HepG2 (cell line): ENCODE results near the gene PAXX. TPM values are rescaled to one million over a fixed set of nuclear protein-coding genes. Genes with fewer than 3 reads are reported as not detected.

Experiments used
- ATAC-seq: fragments of 200-7000 bp; cut with Tn5 transposase; 3 replicates; pipeline ENCODE4 v1.9.1; 2020; ENCODE audit warnings: mild to moderate bottlenecking, moderate library complexity
- BruUV-seq: library from RNA; stranded (reverse); fragments of 400-500 nt; replicated peaks from 2 replicates; lab custom pipeline; 2021; lab: Mats Ljungman, UMichigan
- CTCF ChIA-PET: fragments of 300-600 bp; formaldehyde crosslinking; extraction: SDS; loops from one replicate; lab custom pipeline; 2021; ENCODE audit warnings: low total read pairs, inconsistent platforms, low intra/inter-chr PET ratio; lab: Yijun Ruan, JAX
- POLR2A ChIA-PET: fragments of 350-600 bp; sonication (Branson Sonifier 250); formaldehyde crosslinking; loops from one replicate; lab custom pipeline; 2020; ENCODE audit warnings: antibody characterized with exemption, inconsistent platforms; lab: Yijun Ruan, JAX
- DNase-seq: peaks from one replicate; pipeline ENCODE4 v3.0.0-alpha.2; 2015; ENCODE audit warnings: low spot score
- FAIRE-seq: peaks from 3 replicates; lab custom pipeline; 2011; peaks lifted over from hg19 to GRCh38; lab: Jason Lieb, UNC
- H2AFZ ChIP-seq: one replicate; pipeline ENCODE4 v1.6.1; 2011; ENCODE audit warnings: low read length, inconsistent platforms
- H3K27ac ChIP-seq: fragments of 300-600 bp; 3 replicates; pipeline ENCODE4 v1.8.0; 2011; ENCODE audit warnings: mixed run types, mild to moderate bottlenecking, mixed read lengths, low read length, inconsistent platforms; ENCODE audit not compliant: insufficient read depth; ENCODE audit errors: extremely low read length
- H3K27me3 ChIP-seq, 2 experiments: fragments of 200-600 bp in 1 of 2; 2 replicates in 1 of 2; 3 replicates in 1 of 2; pipeline versions ENCODE4 v1.6.0 to v1.8.0; 2011; ENCODE audit warnings: low read length in 2 of 2, mild to moderate bottlenecking in 2 of 2, moderate library complexity in 2 of 2, inconsistent platforms in 1 of 2; ENCODE audit not compliant: insufficient read depth in 2 of 2, control insufficient read depth in 1 of 2
- H3K36me3 ChIP-seq, 2 experiments: fragments of 200-600 bp in 1 of 2; replicated peaks in 1 of 2; 2 replicates in 1 of 2; 3 replicates in 1 of 2; pipeline versions ENCODE4 v1.5.1 to v1.8.0; 2011; ENCODE audit warnings: low read length in 2 of 2, inconsistent platforms in 1 of 2; ENCODE audit not compliant: insufficient read depth in 2 of 2, control insufficient read depth in 1 of 2
- H3K4me1 ChIP-seq: 2 replicates; pipeline ENCODE4 v1.5.1; 2012; ENCODE audit warnings: low read length, inconsistent platforms; ENCODE audit not compliant: insufficient read depth
- H3K4me2 ChIP-seq: 2 replicates; pipeline ENCODE4 v1.6.0; 2011; ENCODE audit warnings: low read depth, low read length, inconsistent platforms
- H3K4me3 ChIP-seq, 3 experiments: fragments of 200-600 bp in 1 of 3; sonication (generic), shearing (Covaris generic) in 1 of 3; replicated peaks in 1 of 3; 2 replicates each; pipeline ENCODE4 v1.5.1; 2011 to 2016; ENCODE audit warnings: low read length in 3 of 3, inconsistent platforms in 2 of 3, low read depth in 2 of 3, mild to moderate bottlenecking in 2 of 3, control low read depth in 1 of 3, mixed read lengths in 1 of 3; ENCODE audit not compliant: insufficient read depth in 1 of 3
- H3K79me2 ChIP-seq: one replicate; pipeline ENCODE4 v1.6.1; 2011; ENCODE audit warnings: low read length, inconsistent platforms; ENCODE audit not compliant: insufficient read depth
- H3K9ac ChIP-seq: 2 replicates; pipeline ENCODE4 v1.6.0; 2011; ENCODE audit warnings: mild to moderate bottlenecking, low read depth, low read length, inconsistent platforms; ENCODE audit not compliant: insufficient read depth
- H3K9me3 ChIP-seq: 2 replicates; pipeline ENCODE4 v1.5.1; 2012; ENCODE audit warnings: mild to moderate bottlenecking, low read length
- H4K20me1 ChIP-seq: 2 replicates; pipeline ENCODE4 v1.6.0; 2011; ENCODE audit warnings: inconsistent platforms, mild to moderate bottlenecking, low read length, moderate library complexity; ENCODE audit not compliant: insufficient read depth
- BATF2 ChIP-seq: sonication (generic); formaldehyde crosslinking; IDR thresholded peaks from 2 replicates; pipeline ENCODE4 v1.8.0; 2022; ENCODE audit warnings: mild to moderate bottlenecking, missing genetic modification reagents, moderate library complexity
- CC2D1A ChIP-seq: sonication (generic); formaldehyde crosslinking; IDR thresholded peaks from 2 replicates; pipeline ENCODE4 v1.8.1; 2023; ENCODE audit warnings: mild to moderate bottlenecking, missing genetic modification reagents
- DMAP1 ChIP-seq: IDR thresholded peaks from 2 replicates; pipeline ENCODE4 v1.6.1; 2016
- DNMT3B ChIP-seq: conservative IDR thresholded peaks from 2 replicates; pipeline ENCODE4 v1.6.1; 2016; ENCODE audit warnings: missing biosample characterization, control low read depth
- ETV6 ChIP-seq: sonication (generic); formaldehyde crosslinking; conservative IDR thresholded peaks from 2 replicates; pipeline ENCODE4 v1.4.0; 2020; ENCODE audit warnings: missing genetic modification reagents
- JDP2 ChIP-seq: sonication (generic); formaldehyde crosslinking; IDR thresholded peaks from 2 replicates; pipeline ENCODE4 v1.8.1; 2022; ENCODE audit warnings: missing genetic modification reagents, borderline replicate concordance
- PRPF4 ChIP-seq: fragments of 200-400 bp; formaldehyde crosslinking; IDR thresholded peaks from 2 replicates; pipeline ENCODE4 v1.6.1; 2016; ENCODE audit warnings: low read length, low read depth; ENCODE audit not compliant: poor library complexity, severe bottlenecking
- RFX3 ChIP-seq: IDR thresholded peaks from 2 replicates; pipeline ENCODE4 v1.6.1; 2016; ENCODE audit warnings: missing biosample characterization, missing genetic modification reagents
- ZEB1 ChIP-seq: IDR thresholded peaks from 2 replicates; pipeline ENCODE4 v1.6.1; 2012; ENCODE audit warnings: mild to moderate bottlenecking, low read depth, inconsistent platforms; ENCODE audit not compliant: insufficient replicate concordance
- ZNF501 ChIP-seq: sonication (generic); formaldehyde crosslinking; IDR thresholded peaks from 2 replicates; pipeline ENCODE4 v1.5.1; 2020; ENCODE audit warnings: mild to moderate bottlenecking, moderate library complexity, missing genetic modification reagents
- WGBS: methylation state at CpG from one replicate; pipeline ENCODE4 v1.1.6; 2017; ENCODE audit warnings: low lambda C conversion rate; 5-methylcytosine and 5-hydroxymethylcytosine counted together
- in situ Hi-C: cut with HindIII; loops from 2 replicates; pipeline ENCODE4 v1.10.0; 2017; ENCODE audit warnings: low pct_unique_long_range_greater_than_20kb; ENCODE audit not compliant: extremely low pct_ligation_motif_present
- intact Hi-C: fragments of 100-400 bp; cut with micrococcal nuclease; formaldehyde crosslinking; loops from one replicate; pipeline ENCODE4 v1.10.0; 2022; ENCODE audit not compliant: unreplicated experiment
- polyA plus RNA-seq, 8 experiments: library from polyadenylated mRNA; depleted of rRNA in 3 of 8; stranded (reverse) in 7 of 8; unstranded in 1 of 8; fragments of >200 nt; fragmentation: Illumina TruSeq in 4 of 8; extraction: Trizol in 4 of 8; gene quantifications; 2 replicates each; pipeline versions ENCODE4 v1.2.1 to v1.2.3, GENCODE V29; 2011 to 2016; ENCODE audit warnings: low read depth in 4 of 8, missing spikeins in 1 of 8, mixed read lengths in 1 of 8; ENCODE audit not compliant: insufficient read depth in 1 of 8
- total RNA-seq, 5 experiments: library from RNA; depleted of rRNA; stranded (reverse); fragments of >200 nt; fragmentation: Illumina TruSeq; extraction: Trizol; gene quantifications; 2 replicates each; pipeline ENCODE4 v1.2.3, GENCODE V29; 2016; ENCODE audit warnings: low read depth in 1 of 5

Gene PAXX
- total and polyA plus RNA-seq, 2 of the 13 experiments (the other 11 are each of a cell fraction or from before 2014, with no cell fraction given): 14.0 to 31.9 TPM

GRCh38 chr9:136963341-136963740, 28.9 kb upstream of the PAXX start:
- H3K9me3 ChIP-seq: no peaks in the 10 kb centered on the region
- no peak for FAIRE-seq
- CTCF ChIA-PET: no interaction called here
- H2AFZ ChIP-seq: no peak overlapping the region
- no peak for ATAC-seq
- TF ChIP-seq RFX3 (no peak), ZNF501 (CRISPR knock-in tag) (no peak), DMAP1 (CRISPR knock-in tag) (no peak), ETV6 (CRISPR knock-in tag) (no peak), DNMT3B (CRISPR knock-in tag) (no peak)
- TF ChIP-seq, all 625 proteins: peak for 0
- no peak overlapping the region for H3K4me2 ChIP-seq
- no peak overlapping the region for H3K9ac ChIP-seq
- peaks cover 21% of the 10 kb centered on the region for H3K4me1 ChIP-seq
- 82% methylated on average over 4 of the region's 15 CpGs for WGBS
- no peaks in the 10 kb centered on the region for H3K79me2 ChIP-seq
- in situ Hi-C loops (no loop called here), intact Hi-C loops (no loop called here)
- no peak overlapping the region for H3K27ac ChIP-seq
- DNase-seq: no peak
- H3K27me3 ChIP-seq: peaks cover 13 to 49% of the 10 kb centered on the region in 2 experiments
- no peak overlapping the region for H3K4me3 ChIP-seq
- POLR2A ChIA-PET: no interaction called here
- H4K20me1 ChIP-seq: no peaks in the 10 kb centered on the region
- no TSS peak for BruUV-seq
- no peaks in the 10 kb centered on the region for H3K36me3 ChIP-seq

GRCh38 chr9:136963751-136964150, 28.5 kb upstream of the PAXX start:
- Histone ChIP-seq H4K20me1 (no peaks in the 10 kb centered on the region), H3K9ac (no peak overlapping the region), H3K27ac (no peak overlapping the region), H3K4me1 (peaks cover 25% of the 10 kb centered on the region), H3K79me2 (no peaks in the 10 kb centered on the region), H2AFZ (no peak overlapping the region), H3K4me3 (no peak overlapping the region), H3K36me3 (no peaks in the 10 kb centered on the region), H3K27me3 (peaks cover 15 to 52% of the 10 kb centered on the region in 2 experiments), H3K4me2 (no peak overlapping the region), H3K9me3 (no peaks in the 10 kb centered on the region)
- ChIA-PET CTCF (no interaction called here), POLR2A (no interaction called here)
- intact Hi-C loops: no loop called here
- no peak for TF ChIP-seq JDP2
- no peak for TF ChIP-seq CC2D1A (CRISPR knock-in tag)
- no peak for TF ChIP-seq ZEB1
- no peak for TF ChIP-seq PRPF4
- no peak for TF ChIP-seq BATF2
- no TSS peak for BruUV-seq
- FAIRE-seq: no peak
- DNase-seq: no peak
- ATAC-seq: no peak
- in situ Hi-C loops: no loop called here
- 67% methylated on average over 7 of the region's 12 CpGs for WGBS
